SK-N-SH treated with all-trans-retinoic acid at 6 μM for 48 hours (cell line): Measurements from ENCODE around the gene PDE5A.

Experiments used
- ARNTL ChIP-seq: fragments of 450-650 bp; formaldehyde crosslinking; IDR thresholded peaks from 2 replicates; pipeline ENCODE4 v1.5.0; 2020; ENCODE audit warnings: low read depth, mild to moderate bottlenecking, moderate library complexity, borderline replicate concordance
- CREB5 ChIP-seq: fragments of 250-450 bp; sonication (Bioruptor Pico); IDR thresholded peaks from 2 replicates; pipeline ENCODE4 v1.5.1; 2020; ENCODE audit warnings: low read depth, mild to moderate bottlenecking, moderate library complexity
- ESRRG ChIP-seq: fragments of 250-450 bp; sonication (Bioruptor Pico); IDR thresholded peaks from 2 replicates; pipeline ENCODE4 v1.6.1; 2021; ENCODE audit warnings: mild to moderate bottlenecking
- OSR1 ChIP-seq: fragments of 250-450 bp; sonication (Bioruptor Pico); IDR thresholded peaks from 2 replicates; pipeline ENCODE4 v1.8.0; 2022; ENCODE audit warnings: moderate library complexity, mild to moderate bottlenecking, inconsistent platforms
- PATZ1 ChIP-seq: fragments of 250-450 bp; sonication (Bioruptor Pico); IDR thresholded peaks from 2 replicates; pipeline ENCODE4 v1.8.0; 2020; ENCODE audit warnings: mild to moderate bottlenecking, moderate library complexity, borderline replicate concordance
- TCF4 ChIP-seq: fragments of 250-450 bp; sonication (Bioruptor Pico); IDR thresholded peaks from 2 replicates; pipeline ENCODE4 v1.8.0; 2021; ENCODE audit warnings: mild to moderate bottlenecking, moderate library complexity, borderline replicate concordance
- TOX ChIP-seq: fragments of 250-450 bp; sonication (Bioruptor Pico); IDR thresholded peaks from 2 replicates; pipeline ENCODE4 v1.8.0; 2021; ENCODE audit warnings: mild to moderate bottlenecking, moderate library complexity, borderline replicate concordance
- ZFP3 ChIP-seq: fragments of 250-450 bp; sonication (Bioruptor Pico); IDR thresholded peaks from 2 replicates; pipeline ENCODE4 v1.5.0; 2020; ENCODE audit warnings: mild to moderate bottlenecking, moderate library complexity
- ZNF565 ChIP-seq: fragments of 450-650 bp; formaldehyde crosslinking; conservative IDR thresholded peaks from 2 replicates; pipeline ENCODE4 v1.5.0; 2020; ENCODE audit warnings: low read depth, mild to moderate bottlenecking, moderate library complexity
- ZNF8 ChIP-seq: fragments of 450-650 bp; formaldehyde crosslinking; IDR thresholded peaks from 2 replicates; pipeline ENCODE4 v1.5.0; 2020; ENCODE audit warnings: mild to moderate bottlenecking, moderate library complexity

GRCh38 chr4:119623025-119623424 is 5.6 kb downstream of the PDE5A start:
- no peak for TF ChIP-seq ZNF565 (CRISPR knock-in tag)
- TF ChIP-seq ESRRG (CRISPR knock-in tag), result no peak
- no peak for TF ChIP-seq ZNF8
- peak; percentile 57; the same call in 1 of the 2 replicates for TF ChIP-seq ZFP3
- peak; percentile 68; the same call in 1 of the 2 replicates for TF ChIP-seq CREB5 (CRISPR knock-in tag)
- TF ChIP-seq TCF4, result no peak
- no peak for TF ChIP-seq ARNTL (CRISPR knock-in tag)
- TF ChIP-seq TOX (CRISPR knock-in tag), result no peak
- peak; percentile 75; the same call in 1 of the 2 replicates for TF ChIP-seq PATZ1
- no peak for TF ChIP-seq OSR1 (CRISPR knock-in tag)
